ENCODE data around the gene PARVB.
A peak's percentile ranks its signal among the peaks of the same experiment; 100 is the strongest.
"Not testable (repeated sequence)": the region's sequence is repeated elsewhere in the genome, so short reads cannot be mapped to it uniquely, and the experiment has no call there.

Gene PARVB

GRCh38 chr22:44090571-44090905 is 66.4 kb downstream of the PARVB start:
- no peak for DNase-seq

- peak in 1 of 2 experiments; percentile 21 for DNase-seq
These were observed 67.1 kb downstream of the PARVB start for GRCh38 chr22:44091021-44091721.

GRCh38 chr22:44091751-44092150 is 67.6 kb downstream of the PARVB start:
- no peak for DNase-seq

- no peak for DNase-seq
These were observed 68.6 kb downstream of the PARVB start for GRCh38 chr22:44092636-44093220.

GRCh38 chr22:44093791-44094190 is 69.7 kb downstream of the PARVB start:
- no peak for DNase-seq

GRCh38 chr22:44094751-44095302 is 70.7 kb downstream of the PARVB start:
- DNase-seq, result no peak

- DNase-seq, result no peak
These were observed 72.6 kb downstream of the PARVB start for GRCh38 chr22:44096736-44097135.

- no peak for DNase-seq
These were observed 73.3 kb downstream of the PARVB start for GRCh38 chr22:44097263-44098020.

- peak in 1 of 2 experiments; percentile 18 for DNase-seq
These were observed 74.1 kb downstream of the PARVB start for GRCh38 chr22:44098021-44098739.

- DNase-seq, result no peak
These were observed 74.9 kb downstream of the PARVB start for GRCh38 chr22:44098966-44099530.

- DNase-seq, result no peak
These were observed 75.6 kb downstream of the PARVB start for GRCh38 chr22:44099696-44100095.

- DNase-seq, result no peak
These were observed 76.3 kb downstream of the PARVB start for GRCh38 chr22:44100411-44100810.

- no peak for DNase-seq
These were observed 78.0 kb downstream of the PARVB start for GRCh38 chr22:44102121-44102520.

- no peak for DNase-seq
These were observed 78.8 kb downstream of the PARVB start for GRCh38 chr22:44102856-44103255.

GRCh38 chr22:44103735-44104480 is 79.8 kb downstream of the PARVB start:
- no peak for DNase-seq

GRCh38 chr22:44107340-44107739 is 83.2 kb downstream of the PARVB start:
- DNase-seq, result no peak

- no peak for DNase-seq
These were observed 84.0 kb downstream of the PARVB start for GRCh38 chr22:44108076-44108475.

GRCh38 chr22:44108806-44109385 is 84.8 kb downstream of the PARVB start:
- no peak for DNase-seq

GRCh38 chr22:44109416-44109815 is 85.3 kb downstream of the PARVB start:
- DNase-seq, result no peak

- DNase-seq, result not testable (repeated sequence)
These were observed 86.6 kb downstream of the PARVB start for GRCh38 chr22:44110656-44111055.

GRCh38 chr22:44111562-44112155 is 87.6 kb downstream of the PARVB start:
- no peak for DNase-seq

Data from SHP77 (cell line).